HEK293 (cell line): Measurements from ENCODE around the gene NUP210.

Source experiments
- ZNF146 ChIP-seq: fragments of 450-650 bp; formaldehyde crosslinking; IDR thresholded peaks from 2 replicates; pipeline ENCODE4 v1.5.1; 2016; ENCODE audit warnings: missing biosample characterization, missing genetic modification characterization
- ZNF350 ChIP-seq: fragments of 450-650 bp; formaldehyde crosslinking; IDR thresholded peaks from 2 replicates; pipeline ENCODE4 v1.5.0; 2017; ENCODE audit warnings: missing biosample characterization, mild to moderate bottlenecking, missing genetic modification characterization
- ZNF654 ChIP-seq: fragments of 450-650 bp; formaldehyde crosslinking; IDR thresholded peaks from 2 replicates; pipeline ENCODE4 v1.5.1; 2016; ENCODE audit warnings: low read depth, missing biosample characterization, missing genetic modification characterization
- TF ChIP-seq, protein P1 (sequence below): fragments of 450-650 bp; formaldehyde crosslinking; IDR thresholded peaks from 2 replicates; pipeline ENCODE4 v1.5.1; 2016; ENCODE audit warnings: missing biosample characterization, missing genetic modification characterization
- TF ChIP-seq, protein P2 (sequence below): fragments of 450-650 bp; formaldehyde crosslinking; conservative IDR thresholded peaks from 2 replicates; pipeline ENCODE4 v1.5.1; 2016; ENCODE audit warnings: low read depth, missing biosample characterization, missing genetic modification characterization
- TF ChIP-seq, protein P3 (sequence below): fragments of 450-650 bp; formaldehyde crosslinking; IDR thresholded peaks from 2 replicates; pipeline ENCODE4 v1.5.1; 2016; ENCODE audit warnings: missing biosample characterization, missing genetic modification characterization
- TF ChIP-seq, protein P4 (sequence below): IDR thresholded peaks from 2 replicates; pipeline ENCODE4 v1.6.1; 2011; ENCODE audit warnings: mild to moderate bottlenecking, low read depth, low read length, borderline replicate concordance
- TF ChIP-seq, protein P5 (sequence below): fragments of 450-650 bp; formaldehyde crosslinking; IDR thresholded peaks from 2 replicates; pipeline ENCODE4 v1.5.1; 2017; ENCODE audit warnings: missing biosample characterization, missing genetic modification characterization

DNA sequence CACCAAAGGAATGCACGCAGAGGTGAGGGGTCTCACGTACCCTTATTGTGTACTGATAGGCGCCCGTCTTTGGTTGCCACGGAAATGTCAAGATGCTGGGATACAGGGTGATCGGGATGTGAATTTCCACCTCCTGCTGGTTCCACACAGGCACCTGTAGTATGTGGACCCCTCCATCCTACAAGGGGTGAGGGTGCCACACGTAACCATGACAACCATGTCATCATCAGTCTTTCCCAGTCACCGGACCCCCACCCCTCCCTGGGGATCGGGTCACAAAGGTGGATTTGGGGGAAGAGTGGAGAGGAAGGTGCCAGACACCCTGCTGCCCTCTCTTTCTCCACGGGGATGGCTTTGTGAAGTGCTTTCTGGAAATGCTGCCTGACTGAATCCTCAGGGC is 44.7 kb downstream of the NUP210 start:
- TF ChIP-seq, protein P1, sequence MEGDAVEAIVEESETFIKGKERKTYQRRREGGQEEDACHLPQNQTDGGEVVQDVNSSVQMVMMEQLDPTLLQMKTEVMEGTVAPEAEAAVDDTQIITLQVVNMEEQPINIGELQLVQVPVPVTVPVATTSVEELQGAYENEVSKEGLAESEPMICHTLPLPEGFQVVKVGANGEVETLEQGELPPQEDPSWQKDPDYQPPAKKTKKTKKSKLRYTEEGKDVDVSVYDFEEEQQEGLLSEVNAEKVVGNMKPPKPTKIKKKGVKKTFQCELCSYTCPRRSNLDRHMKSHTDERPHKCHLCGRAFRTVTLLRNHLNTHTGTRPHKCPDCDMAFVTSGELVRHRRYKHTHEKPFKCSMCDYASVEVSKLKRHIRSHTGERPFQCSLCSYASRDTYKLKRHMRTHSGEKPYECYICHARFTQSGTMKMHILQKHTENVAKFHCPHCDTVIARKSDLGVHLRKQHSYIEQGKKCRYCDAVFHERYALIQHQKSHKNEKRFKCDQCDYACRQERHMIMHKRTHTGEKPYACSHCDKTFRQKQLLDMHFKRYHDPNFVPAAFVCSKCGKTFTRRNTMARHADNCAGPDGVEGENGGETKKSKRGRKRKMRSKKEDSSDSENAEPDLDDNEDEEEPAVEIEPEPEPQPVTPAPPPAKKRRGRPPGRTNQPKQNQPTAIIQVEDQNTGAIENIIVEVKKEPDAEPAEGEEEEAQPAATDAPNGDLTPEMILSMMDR (tag by site-specific recombination) = no peak
- TF ChIP-seq, protein P2, sequence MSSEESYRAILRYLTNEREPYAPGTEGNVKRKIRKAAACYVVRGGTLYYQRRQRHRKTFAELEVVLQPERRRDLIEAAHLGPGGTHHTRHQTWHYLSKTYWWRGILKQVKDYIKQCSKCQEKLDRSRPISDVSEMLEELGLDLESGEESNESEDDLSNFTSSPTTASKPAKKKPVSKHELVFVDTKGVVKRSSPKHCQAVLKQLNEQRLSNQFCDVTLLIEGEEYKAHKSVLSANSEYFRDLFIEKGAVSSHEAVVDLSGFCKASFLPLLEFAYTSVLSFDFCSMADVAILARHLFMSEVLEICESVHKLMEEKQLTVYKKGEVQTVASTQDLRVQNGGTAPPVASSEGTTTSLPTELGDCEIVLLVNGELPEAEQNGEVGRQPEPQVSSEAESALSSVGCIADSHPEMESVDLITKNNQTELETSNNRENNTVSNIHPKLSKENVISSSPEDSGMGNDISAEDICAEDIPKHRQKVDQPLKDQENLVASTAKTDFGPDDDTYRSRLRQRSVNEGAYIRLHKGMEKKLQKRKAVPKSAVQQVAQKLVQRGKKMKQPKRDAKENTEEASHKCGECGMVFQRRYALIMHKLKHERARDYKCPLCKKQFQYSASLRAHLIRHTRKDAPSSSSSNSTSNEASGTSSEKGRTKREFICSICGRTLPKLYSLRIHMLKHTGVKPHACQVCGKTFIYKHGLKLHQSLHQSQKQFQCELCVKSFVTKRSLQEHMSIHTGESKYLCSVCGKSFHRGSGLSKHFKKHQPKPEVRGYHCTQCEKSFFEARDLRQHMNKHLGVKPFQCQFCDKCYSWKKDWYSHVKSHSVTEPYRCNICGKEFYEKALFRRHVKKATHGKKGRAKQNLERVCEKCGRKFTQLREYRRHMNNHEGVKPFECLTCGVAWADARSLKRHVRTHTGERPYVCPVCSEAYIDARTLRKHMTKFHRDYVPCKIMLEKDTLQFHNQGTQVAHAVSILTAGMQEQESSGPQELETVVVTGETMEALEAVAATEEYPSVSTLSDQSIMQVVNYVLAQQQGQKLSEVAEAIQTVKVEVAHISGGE (tag by site-specific recombination) = no peak
- TF ChIP-seq, protein P3, sequence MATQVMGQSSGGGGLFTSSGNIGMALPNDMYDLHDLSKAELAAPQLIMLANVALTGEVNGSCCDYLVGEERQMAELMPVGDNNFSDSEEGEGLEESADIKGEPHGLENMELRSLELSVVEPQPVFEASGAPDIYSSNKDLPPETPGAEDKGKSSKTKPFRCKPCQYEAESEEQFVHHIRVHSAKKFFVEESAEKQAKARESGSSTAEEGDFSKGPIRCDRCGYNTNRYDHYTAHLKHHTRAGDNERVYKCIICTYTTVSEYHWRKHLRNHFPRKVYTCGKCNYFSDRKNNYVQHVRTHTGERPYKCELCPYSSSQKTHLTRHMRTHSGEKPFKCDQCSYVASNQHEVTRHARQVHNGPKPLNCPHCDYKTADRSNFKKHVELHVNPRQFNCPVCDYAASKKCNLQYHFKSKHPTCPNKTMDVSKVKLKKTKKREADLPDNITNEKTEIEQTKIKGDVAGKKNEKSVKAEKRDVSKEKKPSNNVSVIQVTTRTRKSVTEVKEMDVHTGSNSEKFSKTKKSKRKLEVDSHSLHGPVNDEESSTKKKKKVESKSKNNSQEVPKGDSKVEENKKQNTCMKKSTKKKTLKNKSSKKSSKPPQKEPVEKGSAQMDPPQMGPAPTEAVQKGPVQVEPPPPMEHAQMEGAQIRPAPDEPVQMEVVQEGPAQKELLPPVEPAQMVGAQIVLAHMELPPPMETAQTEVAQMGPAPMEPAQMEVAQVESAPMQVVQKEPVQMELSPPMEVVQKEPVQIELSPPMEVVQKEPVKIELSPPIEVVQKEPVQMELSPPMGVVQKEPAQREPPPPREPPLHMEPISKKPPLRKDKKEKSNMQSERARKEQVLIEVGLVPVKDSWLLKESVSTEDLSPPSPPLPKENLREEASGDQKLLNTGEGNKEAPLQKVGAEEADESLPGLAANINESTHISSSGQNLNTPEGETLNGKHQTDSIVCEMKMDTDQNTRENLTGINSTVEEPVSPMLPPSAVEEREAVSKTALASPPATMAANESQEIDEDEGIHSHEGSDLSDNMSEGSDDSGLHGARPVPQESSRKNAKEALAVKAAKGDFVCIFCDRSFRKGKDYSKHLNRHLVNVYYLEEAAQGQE (tag by site-specific recombination) = no peak
- TF ChIP-seq ZNF654 (no peak), ZNF146 (tag by site-specific recombination) (no peak), ZNF350 (tag by site-specific recombination) (no peak)
- TF ChIP-seq, protein P4, sequence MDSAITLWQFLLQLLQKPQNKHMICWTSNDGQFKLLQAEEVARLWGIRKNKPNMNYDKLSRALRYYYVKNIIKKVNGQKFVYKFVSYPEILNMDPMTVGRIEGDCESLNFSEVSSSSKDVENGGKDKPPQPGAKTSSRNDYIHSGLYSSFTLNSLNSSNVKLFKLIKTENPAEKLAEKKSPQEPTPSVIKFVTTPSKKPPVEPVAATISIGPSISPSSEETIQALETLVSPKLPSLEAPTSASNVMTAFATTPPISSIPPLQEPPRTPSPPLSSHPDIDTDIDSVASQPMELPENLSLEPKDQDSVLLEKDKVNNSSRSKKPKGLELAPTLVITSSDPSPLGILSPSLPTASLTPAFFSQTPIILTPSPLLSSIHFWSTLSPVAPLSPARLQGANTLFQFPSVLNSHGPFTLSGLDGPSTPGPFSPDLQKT = no peak
- TF ChIP-seq, protein P5, sequence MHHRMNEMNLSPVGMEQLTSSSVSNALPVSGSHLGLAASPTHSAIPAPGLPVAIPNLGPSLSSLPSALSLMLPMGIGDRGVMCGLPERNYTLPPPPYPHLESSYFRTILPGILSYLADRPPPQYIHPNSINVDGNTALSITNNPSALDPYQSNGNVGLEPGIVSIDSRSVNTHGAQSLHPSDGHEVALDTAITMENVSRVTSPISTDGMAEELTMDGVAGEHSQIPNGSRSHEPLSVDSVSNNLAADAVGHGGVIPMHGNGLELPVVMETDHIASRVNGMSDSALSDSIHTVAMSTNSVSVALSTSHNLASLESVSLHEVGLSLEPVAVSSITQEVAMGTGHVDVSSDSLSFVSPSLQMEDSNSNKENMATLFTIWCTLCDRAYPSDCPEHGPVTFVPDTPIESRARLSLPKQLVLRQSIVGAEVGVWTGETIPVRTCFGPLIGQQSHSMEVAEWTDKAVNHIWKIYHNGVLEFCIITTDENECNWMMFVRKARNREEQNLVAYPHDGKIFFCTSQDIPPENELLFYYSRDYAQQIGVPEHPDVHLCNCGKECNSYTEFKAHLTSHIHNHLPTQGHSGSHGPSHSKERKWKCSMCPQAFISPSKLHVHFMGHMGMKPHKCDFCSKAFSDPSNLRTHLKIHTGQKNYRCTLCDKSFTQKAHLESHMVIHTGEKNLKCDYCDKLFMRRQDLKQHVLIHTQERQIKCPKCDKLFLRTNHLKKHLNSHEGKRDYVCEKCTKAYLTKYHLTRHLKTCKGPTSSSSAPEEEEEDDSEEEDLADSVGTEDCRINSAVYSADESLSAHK = no peak
